ENCODE measurements around the gene ZNF117. TPM values are rescaled to one million over a fixed set of nuclear protein-coding genes. Genes with fewer than 3 reads are reported as not detected.

The ZNF117 gene
- total and polyA plus RNA-seq, 10 of the 15 experiments (the other 5 are each of a cell fraction or from before 2014, with no cell fraction given): 1.4 to 15.3 (median 7.6) TPM

DNA sequence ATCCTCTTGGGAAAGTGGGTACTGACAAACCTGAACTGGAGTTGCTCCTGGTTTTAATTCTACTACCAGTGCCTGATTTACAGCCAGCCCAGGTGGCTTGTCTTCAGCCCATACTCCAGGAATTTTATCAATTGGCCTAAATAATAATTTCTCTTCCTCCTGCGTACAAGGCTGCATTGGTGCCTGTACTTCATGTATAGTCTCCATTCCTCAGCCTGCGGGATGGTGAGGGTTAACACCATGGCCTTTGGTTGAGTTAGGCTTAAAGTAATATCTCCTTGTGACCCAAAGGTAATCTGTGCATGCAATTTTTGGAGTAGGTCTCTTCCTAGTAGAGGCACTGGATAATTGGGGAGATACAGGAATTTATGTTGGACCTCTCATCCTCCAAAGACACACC, 5.5 kb upstream of the ZNF117 start:
- intact Hi-C loops (cut with micrococcal nuclease; ENCODE audit: unreplicated experiment): no loop called here

More for the DNA sequence above, 5.5 kb upstream of the ZNF117 start:
- DNase-seq (ENCODE audit: low read depth, low spot score) (no peak), FAIRE-seq (no peak), ATAC-seq (no peak)
- Histone ChIP-seq H3K27me3 (replicated peaks in 1 of 2; ENCODE audit: control insufficient read depth in 2 of 2, insufficient read depth in 2 of 2, low read length in 1 of 2) (no peaks in the 10 kb centered on the region), H2AFZ (ENCODE audit: control insufficient read depth, low read depth, low read length) (no peak overlapping the region), H4K20me1 (ENCODE audit: control insufficient read depth, insufficient read depth) (no peaks in the 10 kb centered on the region), H3K9ac (ENCODE audit: control insufficient read depth, insufficient read depth, low read length) (no peak overlapping the region), H3K4me1 (ENCODE audit: control insufficient read depth, insufficient read depth, low read length) (no peaks in the 10 kb centered on the region), H3K79me2 (ENCODE audit: control insufficient read depth, insufficient read depth, low read length) (no peaks in the 10 kb centered on the region; the same call in 1 of the 2 replicates), H3K9me3 (replicated peaks; ENCODE audit: control insufficient read depth, insufficient read depth, low read length) (peaks cover 34% of the 10 kb centered on the region), H3K4me2 (ENCODE audit: control insufficient read depth, insufficient read depth) (no peak overlapping the region), H3K27ac (ENCODE audit: control insufficient read depth, insufficient read depth) (no peak overlapping the region), H3K4me3 (no peak overlapping the region), H3K36me3 (ENCODE audit: control insufficient read depth in 2 of 2, insufficient read depth in 2 of 2, low read length in 1 of 2) (no peaks in the 10 kb centered on the region; a peak in 1 of 4 replicates)
- POLR2A ChIA-PET: no interaction called here
- BruUV-seq (replicated peaks): no TSS peak
- SMC1A ChIA-PET (ENCODE audit: uncharacterized antibody, unreplicated experiment): no interaction called here
- 95% methylated on average over 2 of the region's 2 CpGs for WGBS (ENCODE audit: insufficient coverage, insufficient replicate concordance, low lambda C conversion rate, missing lambda C conversion rate)
- RAD21 ChIA-PET (ENCODE audit: unreplicated experiment): no interaction called here
- TF ChIP-seq, protein P1, sequence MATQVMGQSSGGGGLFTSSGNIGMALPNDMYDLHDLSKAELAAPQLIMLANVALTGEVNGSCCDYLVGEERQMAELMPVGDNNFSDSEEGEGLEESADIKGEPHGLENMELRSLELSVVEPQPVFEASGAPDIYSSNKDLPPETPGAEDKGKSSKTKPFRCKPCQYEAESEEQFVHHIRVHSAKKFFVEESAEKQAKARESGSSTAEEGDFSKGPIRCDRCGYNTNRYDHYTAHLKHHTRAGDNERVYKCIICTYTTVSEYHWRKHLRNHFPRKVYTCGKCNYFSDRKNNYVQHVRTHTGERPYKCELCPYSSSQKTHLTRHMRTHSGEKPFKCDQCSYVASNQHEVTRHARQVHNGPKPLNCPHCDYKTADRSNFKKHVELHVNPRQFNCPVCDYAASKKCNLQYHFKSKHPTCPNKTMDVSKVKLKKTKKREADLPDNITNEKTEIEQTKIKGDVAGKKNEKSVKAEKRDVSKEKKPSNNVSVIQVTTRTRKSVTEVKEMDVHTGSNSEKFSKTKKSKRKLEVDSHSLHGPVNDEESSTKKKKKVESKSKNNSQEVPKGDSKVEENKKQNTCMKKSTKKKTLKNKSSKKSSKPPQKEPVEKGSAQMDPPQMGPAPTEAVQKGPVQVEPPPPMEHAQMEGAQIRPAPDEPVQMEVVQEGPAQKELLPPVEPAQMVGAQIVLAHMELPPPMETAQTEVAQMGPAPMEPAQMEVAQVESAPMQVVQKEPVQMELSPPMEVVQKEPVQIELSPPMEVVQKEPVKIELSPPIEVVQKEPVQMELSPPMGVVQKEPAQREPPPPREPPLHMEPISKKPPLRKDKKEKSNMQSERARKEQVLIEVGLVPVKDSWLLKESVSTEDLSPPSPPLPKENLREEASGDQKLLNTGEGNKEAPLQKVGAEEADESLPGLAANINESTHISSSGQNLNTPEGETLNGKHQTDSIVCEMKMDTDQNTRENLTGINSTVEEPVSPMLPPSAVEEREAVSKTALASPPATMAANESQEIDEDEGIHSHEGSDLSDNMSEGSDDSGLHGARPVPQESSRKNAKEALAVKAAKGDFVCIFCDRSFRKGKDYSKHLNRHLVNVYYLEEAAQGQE (IDR thresholded peaks at IDR 0.05; ENCODE audit: low read depth, low read length): no peak
- TF ChIP-seq TCF7 (IDR thresholded peaks at IDR 0.05; ENCODE audit: borderline replicate concordance) (no peak), USF1 (IDR thresholded peaks at IDR 0.05; ENCODE audit: borderline replicate concordance, extremely low read length, insufficient read depth, low read depth, low read length) (no peak), JUND (IDR thresholded peaks at IDR 0.05; ENCODE audit: low read depth, low read length) (no peak), ZBED1 (IDR thresholded peaks at IDR 0.05; ENCODE audit: borderline replicate concordance) (no peak), CHD2 (IDR thresholded peaks at IDR 0.05; ENCODE audit: borderline replicate concordance, low read depth, low read length) (no peak), CBX3 (IDR thresholded peaks at IDR 0.05; ENCODE audit: borderline replicate concordance, low read depth) (no peak), HDAC6 (IDR thresholded peaks at IDR 0.05; ENCODE audit: unreplicated experiment) (no peak), SIN3A (IDR thresholded peaks at IDR 0.05; ENCODE audit: low read depth, low read length) (no peak), DPF2 (IDR thresholded peaks at IDR 0.05) (no peak), RUNX3 (IDR thresholded peaks at IDR 0.05; ENCODE audit: low read length) (no peak), BHLHE40 (IDR thresholded peaks at IDR 0.05; ENCODE audit: borderline replicate concordance in 1 of 2, low read depth in 2 of 2, low read length in 1 of 2) (no peak), E4F1 (IDR thresholded peaks at IDR 0.05; ENCODE audit: borderline replicate concordance, partially characterized antibody) (no peak), HDAC2 (IDR thresholded peaks at IDR 0.05) (no peak)
- TF ChIP-seq, protein P2, sequence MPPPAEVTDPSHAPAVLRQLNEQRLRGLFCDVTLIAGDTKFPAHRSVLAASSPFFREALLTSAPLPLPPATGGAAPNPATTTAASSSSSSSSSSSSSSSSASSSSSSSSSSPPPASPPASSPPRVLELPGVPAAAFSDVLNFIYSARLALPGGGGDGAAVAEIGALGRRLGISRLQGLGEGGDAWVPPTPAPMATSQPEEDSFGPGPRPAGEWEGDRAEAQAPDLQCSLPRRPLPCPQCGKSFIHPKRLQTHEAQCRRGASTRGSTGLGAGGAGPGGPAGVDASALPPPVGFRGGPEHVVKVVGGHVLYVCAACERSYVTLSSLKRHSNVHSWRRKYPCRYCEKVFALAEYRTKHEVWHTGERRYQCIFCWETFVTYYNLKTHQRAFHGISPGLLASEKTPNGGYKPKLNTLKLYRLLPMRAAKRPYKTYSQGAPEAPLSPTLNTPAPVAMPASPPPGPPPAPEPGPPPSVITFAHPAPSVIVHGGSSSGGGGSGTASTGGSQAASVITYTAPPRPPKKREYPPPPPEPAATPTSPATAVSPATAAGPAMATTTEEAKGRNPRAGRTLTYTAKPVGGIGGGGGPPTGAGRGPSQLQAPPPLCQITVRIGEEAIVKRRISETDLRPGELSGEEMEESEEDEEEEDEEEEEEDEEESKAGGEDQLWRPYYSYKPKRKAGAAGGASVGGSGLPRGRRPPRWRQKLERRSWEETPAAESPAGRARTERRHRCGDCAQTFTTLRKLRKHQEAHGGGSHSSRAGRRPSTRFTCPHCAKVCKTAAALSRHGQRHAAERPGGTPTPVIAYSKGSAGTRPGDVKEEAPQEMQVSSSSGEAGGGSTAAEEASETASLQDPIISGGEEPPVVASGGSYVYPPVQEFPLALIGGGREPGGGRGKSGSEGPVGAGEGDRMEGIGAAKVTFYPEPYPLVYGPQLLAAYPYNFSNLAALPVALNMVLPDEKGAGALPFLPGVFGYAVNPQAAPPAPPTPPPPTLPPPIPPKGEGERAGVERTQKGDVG (CRISPR knock-in tag; IDR thresholded peaks at IDR 0.05): no peak
- CTCF ChIA-PET: no interaction called here
- in situ Hi-C loops (cut with MboI): no loop called here
